Liver (tissue), 9 donors: ENCODE data around the gene MOCS3. TPM values are rescaled to one million over a fixed set of nuclear protein-coding genes. Genes with fewer than 3 reads are reported as not detected.

Experiments
- DNase-seq: peaks from one replicate; pipeline ENCODE4 v3.0.0-alpha.2; 2017; ENCODE audit warnings: low spot score
- H3K27ac ChIP-seq, 2 donors: one replicate each; pipeline ENCODE4 v1.7.0; 2013; ENCODE audit warnings: inconsistent platforms in 2 of 2, low read length in 2 of 2, control low read depth in 1 of 2, low read depth in 1 of 2, mild to moderate bottlenecking in 1 of 2
- H3K27me3 ChIP-seq, 4 donors: one replicate each; pipeline versions ENCODE4 v1.6.1 to v1.7.0; 2013; ENCODE audit warnings: low read length in 3 of 4, inconsistent platforms in 1 of 4, mild to moderate bottlenecking in 1 of 4, moderate library complexity in 1 of 4; ENCODE audit not compliant: control insufficient read depth in 4 of 4, insufficient read depth in 4 of 4
- H3K36me3 ChIP-seq, 4 donors: one replicate each; pipeline versions ENCODE4 v1.6.1 to v1.7.0; 2013; ENCODE audit warnings: low read length in 3 of 4, mild to moderate bottlenecking in 3 of 4, low read depth in 1 of 4, moderate library complexity in 1 of 4; ENCODE audit not compliant: control insufficient read depth in 4 of 4, insufficient read depth in 3 of 4
- H3K4me1 ChIP-seq, 4 donors: one replicate each; pipeline versions ENCODE4 v1.6.1 to v1.7.0; 2013; ENCODE audit warnings: low read length in 3 of 4, mild to moderate bottlenecking in 3 of 4, moderate library complexity in 1 of 4; ENCODE audit not compliant: control insufficient read depth in 4 of 4, insufficient read depth in 4 of 4
- H3K4me3 ChIP-seq, 3 donors: one replicate each; pipeline versions ENCODE4 v1.6.1 to v1.7.0; 2013; ENCODE audit warnings: low read length in 3 of 3, control low read depth in 1 of 3, low read depth in 1 of 3, mild to moderate bottlenecking in 1 of 3
- H3K9ac ChIP-seq, 2 donors: one replicate each; pipeline ENCODE4 v1.7.0; 2013; ENCODE audit warnings: low read length in 2 of 2, mild to moderate bottlenecking in 2 of 2, moderate library complexity in 2 of 2, control low read depth in 1 of 2, low read depth in 1 of 2
- H3K9me3 ChIP-seq, 4 donors: one replicate each; pipeline versions ENCODE4 v1.6.1 to v1.7.0; 2013; ENCODE audit warnings: low read length in 3 of 4; ENCODE audit not compliant: control insufficient read depth in 4 of 4
- ATF3 ChIP-seq: IDR thresholded peaks from 2 replicates; pipeline ENCODE4 v1.6.1; 2016; ENCODE audit warnings: antibody characterized with exemption
- CTCF ChIP-seq: fragments of 150-350 bp; IDR thresholded peaks from 2 replicates; pipeline ENCODE4 v1.5.1; 2017; ENCODE audit warnings: improper control_type of control experiment, low read depth, low read length; ENCODE audit not compliant: missing input control
- EGR1 ChIP-seq, 2 donors: IDR thresholded peaks; 2 replicates each; pipeline ENCODE4 v1.6.1; 2016 to 2018; ENCODE audit warnings: antibody characterized with exemption in 2 of 2, low read depth in 2 of 2
- FOXA1 ChIP-seq: IDR thresholded peaks from 2 replicates; pipeline ENCODE4 v1.6.1; 2016; ENCODE audit warnings: antibody characterized with exemption
- FOXA2 ChIP-seq: IDR thresholded peaks from 2 replicates; pipeline ENCODE4 v1.6.1; 2016; ENCODE audit warnings: antibody characterized with exemption
- GABPA ChIP-seq, 2 donors: IDR thresholded peaks in 1 of 2; conservative IDR thresholded peaks in 1 of 2; 2 replicates each; pipeline ENCODE4 v1.6.1; 2016; ENCODE audit warnings: antibody characterized with exemption in 2 of 2, mild to moderate bottlenecking in 1 of 2, moderate library complexity in 1 of 2
- HNF4A ChIP-seq, 2 donors: conservative IDR thresholded peaks; 2 replicates each; pipeline ENCODE4 v1.6.1; 2016; ENCODE audit warnings: antibody characterized with exemption in 2 of 2, mild to moderate bottlenecking in 2 of 2
- HNF4G ChIP-seq: IDR thresholded peaks from 2 replicates; pipeline ENCODE4 v1.6.1; 2016; ENCODE audit warnings: antibody characterized with exemption
- JUND ChIP-seq, 2 donors: IDR thresholded peaks; 2 replicates each; pipeline ENCODE4 v1.6.1; 2016; ENCODE audit warnings: antibody characterized with exemption in 2 of 2
- MAX ChIP-seq: IDR thresholded peaks from 2 replicates; pipeline ENCODE4 v1.6.1; 2016; ENCODE audit warnings: antibody characterized with exemption
- NR2F2 ChIP-seq: IDR thresholded peaks from 2 replicates; pipeline ENCODE4 v1.6.1; 2016; ENCODE audit warnings: antibody characterized with exemption
- RAD21 ChIP-seq, 2 donors: IDR thresholded peaks; 2 replicates each; pipeline ENCODE4 v1.6.1; 2016; ENCODE audit warnings: antibody characterized with exemption in 2 of 2, mild to moderate bottlenecking in 2 of 2
- REST ChIP-seq: IDR thresholded peaks from 2 replicates; pipeline ENCODE4 v1.6.1; 2016; ENCODE audit warnings: antibody characterized with exemption, mild to moderate bottlenecking
- RXRA ChIP-seq, 2 donors: IDR thresholded peaks; 2 replicates each; pipeline ENCODE4 v1.6.1; 2017 to 2018; ENCODE audit warnings: antibody characterized with exemption in 2 of 2, mild to moderate bottlenecking in 1 of 2
- SP1 ChIP-seq: IDR thresholded peaks from 2 replicates; pipeline ENCODE4 v1.6.1; 2018; ENCODE audit warnings: antibody characterized with exemption, mild to moderate bottlenecking
- TAF1 ChIP-seq: conservative IDR thresholded peaks from 2 replicates; pipeline ENCODE4 v1.6.1; 2016; ENCODE audit warnings: antibody characterized with exemption, mild to moderate bottlenecking
- ZBTB33 ChIP-seq: IDR thresholded peaks from 2 replicates; pipeline ENCODE4 v1.6.1; 2016; ENCODE audit warnings: antibody characterized with exemption
- WGBS: extraction: QIAGEN DNeasy Blood & Tissue Kit; methylation state at CpG from one replicate; pipeline ENCODE4 v1.1.7; 2013; 5-methylcytosine and 5-hydroxymethylcytosine counted together
- polyA plus RNA-seq, 2 donors: library from polyadenylated mRNA; stranded (reverse) in 1 of 2; unstranded in 1 of 2; fragments of 200-250 nt in 1 of 2; fragments of >200 nt in 1 of 2; fragmentation: Nextera tagmentation in 1 of 2; extraction: Ambion mirVana in 1 of 2; gene quantifications; one replicate each; pipeline versions ENCODE4 v1.2.1 to v1.2.3, GENCODE V29; 2013 to 2015
- total RNA-seq, 2 donors: library from RNA; depleted of rRNA; stranded (reverse); fragments of >200 nt; gene quantifications; one replicate each; pipeline ENCODE4 v1.2.3, GENCODE V29; 2014
- donor health status: healthy.
- donor health status: healthy.
- donor health status: healthy.
- donor health status: healthy.
- donor health status: healthy.

Gene MOCS3
- total and polyA plus RNA-seq, 4 donors, result 1.7 to 4.3 (median 3.2) TPM

GRCh38 chr20:50959543-50960126 lies 1.0 kb downstream of the MOCS3 start:
- no peak for DNase-seq
- Histone ChIP-seq H3K4me1 (peaks cover 6 to 42% (median 30%) of the 10 kb centered on the region in 4 donors), H3K9me3 (peaks cover 0 to 3% (median 0%) of the 10 kb centered on the region in 4 donors), H3K4me3 (peak overlapping the region; percentile 76 to 97 (median 97)), H3K27ac (peak overlapping the region in 1 of 2 donors; percentile 91), H3K9ac (no peak overlapping the region), H3K36me3 (peaks cover under 1 to 4% (median 2%) of the 10 kb centered on the region in 4 donors), H3K27me3 (no peaks in the 10 kb centered on the region)
- 67% methylated on average over 25 of the region's 25 CpGs for WGBS
- no peak for TF ChIP-seq TAF1
- no peak for TF ChIP-seq MAX
- TF ChIP-seq HNF4G, result no peak
- no peak for TF ChIP-seq FOXA1
- no peak for TF ChIP-seq CTCF
- no peak for TF ChIP-seq GABPA (IDR thresholded peaks at IDR 0.05 in 1 of 2, conservative IDR thresholded peaks at IDR 0.05 in 1 of 2)
- TF ChIP-seq REST, result no peak
- no peak for TF ChIP-seq JUND (IDR thresholded peaks at IDR 0.05)
- TF ChIP-seq EGR1 (IDR thresholded peaks at IDR 0.05; ENCODE audit: low read depth in 2 of 2), result no peak
- no peak for TF ChIP-seq ZBTB33
- TF ChIP-seq RXRA (IDR thresholded peaks at IDR 0.05), result no peak
- TF ChIP-seq FOXA2, result no peak
- TF ChIP-seq RAD21 (IDR thresholded peaks at IDR 0.05), result no peak

GRCh38 chr20:50967586-50967985 lies 9.0 kb downstream of the MOCS3 start:
- TF ChIP-seq ATF3 (no peak), MAX (no peak), ZBTB33 (no peak), GABPA (IDR thresholded peaks at IDR 0.05 in 1 of 2, conservative IDR thresholded peaks at IDR 0.05 in 1 of 2) (no peak), NR2F2 (no peak), EGR1 (IDR thresholded peaks at IDR 0.05; ENCODE audit: low read depth in 2 of 2) (no peak), RAD21 (IDR thresholded peaks at IDR 0.05) (no peak), SP1 (no peak), TAF1 (no peak), HNF4A (conservative IDR thresholded peaks at IDR 0.05) (no peak)
- Histone ChIP-seq H3K36me3 (no peaks in the 10 kb centered on the region), H3K4me3 (no peak overlapping the region), H3K9me3 (no peaks in the 10 kb centered on the region), H3K4me1 (no peaks in the 10 kb centered on the region), H3K27ac (no peak overlapping the region), H3K27me3 (no peaks in the 10 kb centered on the region), H3K9ac (no peak overlapping the region)
- 50% methylated on average over 7 of the region's 7 CpGs for WGBS
- no peak for DNase-seq
